Osteoblast (primary cell): ENCODE data around the gene AP4M1. TPM values are rescaled to one million over a fixed set of nuclear protein-coding genes. Genes with fewer than 3 reads are reported as not detected.

Experiments used
- DNase-seq: peaks from one replicate; pipeline ENCODE4 v3.0.0; 2011; ENCODE audit warnings: low spot score, mixed read lengths; ENCODE audit not compliant: insufficient read length; ENCODE audit errors: missing footprints
- H2AFZ ChIP-seq: 2 replicates; pipeline ENCODE4 v1.6.0; 2011; ENCODE audit warnings: mild to moderate bottlenecking, low read length
- H3K27ac ChIP-seq: 2 replicates; pipeline ENCODE4 v1.5.1; 2011; ENCODE audit warnings: mild to moderate bottlenecking, low read depth, low read length, moderate library complexity
- H3K27me3 ChIP-seq: 2 replicates; pipeline ENCODE4 v1.6.0; 2012; ENCODE audit warnings: mild to moderate bottlenecking, control low read depth, inconsistent platforms, low read length, moderate library complexity; ENCODE audit not compliant: insufficient read depth
- H3K36me3 ChIP-seq: 2 replicates; pipeline ENCODE4 v1.5.1; 2011; ENCODE audit warnings: mild to moderate bottlenecking, low read length, control low read depth, moderate library complexity; ENCODE audit not compliant: insufficient read depth
- H3K4me1 ChIP-seq: 2 replicates; pipeline ENCODE4 v1.5.1; 2011; ENCODE audit warnings: mild to moderate bottlenecking, low read length, control low read depth, moderate library complexity; ENCODE audit not compliant: insufficient read depth
- H3K4me2 ChIP-seq: 2 replicates; pipeline ENCODE4 v1.6.0; 2011; ENCODE audit warnings: mild to moderate bottlenecking, low read length; ENCODE audit not compliant: insufficient read depth
- H3K4me3 ChIP-seq: fragments of 200-600 bp; sonication (generic); 3 replicates; pipeline ENCODE4 v1.5.1; 2012; ENCODE audit warnings: mild to moderate bottlenecking, low read length, inconsistent platforms; ENCODE audit not compliant: insufficient read depth
- H3K79me2 ChIP-seq: 2 replicates; pipeline ENCODE4 v1.6.0; 2012; ENCODE audit warnings: mild to moderate bottlenecking, low read length, control low read depth, inconsistent platforms; ENCODE audit not compliant: insufficient read depth
- H3K9me3 ChIP-seq: 2 replicates; pipeline ENCODE4 v1.5.1; 2011; ENCODE audit warnings: low read depth, low read length, control low read depth
- H4K20me1 ChIP-seq: 2 replicates; pipeline ENCODE4 v1.6.0; 2012; ENCODE audit warnings: mild to moderate bottlenecking, low read length, control low read depth; ENCODE audit not compliant: insufficient read depth
- total RNA-seq: library from RNA; depleted of rRNA; stranded (reverse); fragments of >200 nt; gene quantifications from 2 replicates; pipeline ENCODE4 v1.2.3, GENCODE V29; 2012
- TF ChIP-seq, protein P1 (sequence below): IDR thresholded peaks from 2 replicates; pipeline ENCODE4 v1.5.1; 2011; ENCODE audit warnings: mild to moderate bottlenecking, low read depth, low read length, moderate library complexity; ENCODE audit errors: extremely low read depth

Gene AP4M1
- total RNA-seq, 1 donor, result 19.5 TPM

DNA sequence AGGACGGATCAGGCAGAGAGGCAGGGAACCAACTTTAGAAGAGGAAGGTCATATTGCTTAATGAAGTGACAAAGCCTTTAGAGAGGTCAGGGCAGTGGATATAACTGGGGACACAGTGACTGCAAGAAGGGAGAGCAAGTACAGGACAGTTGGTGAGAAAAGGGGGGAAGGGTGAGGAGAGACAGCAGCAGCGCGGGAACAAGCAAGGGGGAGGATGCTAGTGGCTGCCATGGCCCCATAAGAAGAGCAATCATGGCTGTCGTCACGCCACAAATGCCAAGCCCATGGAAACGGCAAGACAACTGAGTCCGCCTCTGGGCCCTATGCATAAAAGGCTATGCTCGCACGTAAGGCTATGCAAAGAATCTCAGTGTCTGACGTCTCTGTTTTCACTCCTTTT is 29.0 kb upstream of the AP4M1 start:
- H3K4me2 ChIP-seq, result no peak overlapping the region
- TF ChIP-seq, protein P1, sequence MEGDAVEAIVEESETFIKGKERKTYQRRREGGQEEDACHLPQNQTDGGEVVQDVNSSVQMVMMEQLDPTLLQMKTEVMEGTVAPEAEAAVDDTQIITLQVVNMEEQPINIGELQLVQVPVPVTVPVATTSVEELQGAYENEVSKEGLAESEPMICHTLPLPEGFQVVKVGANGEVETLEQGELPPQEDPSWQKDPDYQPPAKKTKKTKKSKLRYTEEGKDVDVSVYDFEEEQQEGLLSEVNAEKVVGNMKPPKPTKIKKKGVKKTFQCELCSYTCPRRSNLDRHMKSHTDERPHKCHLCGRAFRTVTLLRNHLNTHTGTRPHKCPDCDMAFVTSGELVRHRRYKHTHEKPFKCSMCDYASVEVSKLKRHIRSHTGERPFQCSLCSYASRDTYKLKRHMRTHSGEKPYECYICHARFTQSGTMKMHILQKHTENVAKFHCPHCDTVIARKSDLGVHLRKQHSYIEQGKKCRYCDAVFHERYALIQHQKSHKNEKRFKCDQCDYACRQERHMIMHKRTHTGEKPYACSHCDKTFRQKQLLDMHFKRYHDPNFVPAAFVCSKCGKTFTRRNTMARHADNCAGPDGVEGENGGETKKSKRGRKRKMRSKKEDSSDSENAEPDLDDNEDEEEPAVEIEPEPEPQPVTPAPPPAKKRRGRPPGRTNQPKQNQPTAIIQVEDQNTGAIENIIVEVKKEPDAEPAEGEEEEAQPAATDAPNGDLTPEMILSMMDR, result no peak
- H3K4me1 ChIP-seq, result no peaks in the 10 kb centered on the region
- H3K27me3 ChIP-seq, result no peaks in the 10 kb centered on the region
- H3K36me3 ChIP-seq, result peaks cover 79% of the 10 kb centered on the region
- peaks cover 37% of the 10 kb centered on the region for H3K9me3 ChIP-seq
- H2AFZ ChIP-seq, result no peak overlapping the region
- H3K79me2 ChIP-seq, result peaks cover 27% of the 10 kb centered on the region
- DNase-seq, result peak; percentile 13
- peaks cover 5% of the 10 kb centered on the region for H4K20me1 ChIP-seq
- no peak overlapping the region for H3K27ac ChIP-seq
- H3K4me3 ChIP-seq, result no peak overlapping the region

DNA sequence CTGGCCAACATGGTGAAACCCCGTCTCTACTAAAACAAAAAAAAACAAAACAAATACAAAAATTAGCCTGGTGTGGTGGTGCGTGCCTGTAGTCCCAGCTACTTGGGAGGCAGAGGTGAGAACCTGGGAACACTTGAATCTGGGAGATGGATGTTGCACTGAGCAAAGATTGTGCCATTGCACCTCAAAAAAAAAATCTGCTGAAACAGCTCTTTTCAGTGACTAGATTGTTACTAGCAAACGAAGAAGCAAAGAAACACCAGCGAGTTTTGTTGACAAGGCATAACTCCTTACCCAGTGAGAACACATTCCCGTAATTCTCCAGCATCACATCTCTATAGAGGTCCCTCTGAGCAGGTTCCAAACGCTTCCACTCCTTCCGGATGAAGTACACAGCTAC is 26.6 kb upstream of the AP4M1 start:
- peaks cover 50% of the 10 kb centered on the region for H3K79me2 ChIP-seq
- no peak overlapping the region for H3K4me2 ChIP-seq
- peaks cover 35% of the 10 kb centered on the region for H3K9me3 ChIP-seq
- no peak for DNase-seq
- no peak overlapping the region for H2AFZ ChIP-seq
- no peaks in the 10 kb centered on the region for H3K27me3 ChIP-seq
- H3K4me3 ChIP-seq, result no peak overlapping the region
- H3K36me3 ChIP-seq, result peaks cover 87% of the 10 kb centered on the region
- H3K4me1 ChIP-seq, result peaks cover 2% of the 10 kb centered on the region
- no peak overlapping the region for H3K27ac ChIP-seq
- TF ChIP-seq, protein P1, result no peak
- peaks cover 18% of the 10 kb centered on the region for H4K20me1 ChIP-seq

DNA sequence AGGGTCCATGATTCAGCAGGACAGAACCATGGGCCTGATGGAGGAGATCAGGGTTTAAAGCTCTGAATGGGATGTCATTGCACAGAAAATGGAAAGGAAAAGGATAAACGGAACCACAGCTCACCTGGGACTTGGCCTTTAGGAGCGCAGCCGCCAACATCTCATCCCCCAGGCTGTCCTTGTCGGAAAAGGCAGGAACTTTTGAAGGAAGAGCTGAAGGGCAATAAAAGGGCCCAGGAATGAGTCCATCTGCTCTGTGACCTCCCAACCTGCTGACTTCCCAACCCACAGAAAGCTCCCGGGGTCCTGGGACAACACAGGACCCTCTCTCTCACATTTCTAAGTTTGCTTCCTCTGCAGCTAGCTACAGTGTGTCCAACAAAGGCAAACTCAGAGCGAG is 26.0 kb upstream of the AP4M1 start:
- TF ChIP-seq, protein P1, result no peak
- Histone ChIP-seq H3K27ac (no peak overlapping the region), H3K36me3 (peaks cover 83% of the 10 kb centered on the region), H3K27me3 (no peaks in the 10 kb centered on the region), H3K4me2 (no peak overlapping the region), H3K79me2 (peaks cover 56% of the 10 kb centered on the region), H3K9me3 (peaks cover 29% of the 10 kb centered on the region), H3K4me1 (peaks cover 7% of the 10 kb centered on the region), H4K20me1 (peaks cover 22% of the 10 kb centered on the region), H2AFZ (no peak overlapping the region), H3K4me3 (no peak overlapping the region)
- no peak for DNase-seq

DNA sequence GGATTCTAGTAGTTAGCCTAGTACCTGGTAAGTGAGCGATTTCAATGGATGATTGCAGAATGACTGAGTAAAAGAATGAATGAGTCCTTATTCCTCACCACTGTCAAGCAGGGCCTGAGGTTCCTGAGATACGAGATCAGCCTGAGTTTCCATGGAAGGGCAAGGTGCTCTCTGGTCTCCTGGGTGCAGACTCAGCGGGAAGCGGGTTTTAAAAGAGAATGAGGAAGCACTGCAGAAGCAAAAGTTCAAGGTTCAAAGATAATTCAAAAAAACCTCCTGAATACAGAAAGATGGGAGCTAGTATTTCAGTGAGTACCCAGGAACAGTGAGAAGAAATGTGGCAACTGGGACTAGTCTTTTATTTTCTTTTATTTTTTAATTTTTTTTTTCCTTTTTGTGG is 24.2 kb upstream of the AP4M1 start:
- TF ChIP-seq, protein P1, result no peak
- H3K9me3 ChIP-seq, result peaks cover 11% of the 10 kb centered on the region

More for the DNA sequence above, 24.2 kb upstream of the AP4M1 start:
- no peak overlapping the region for H3K4me2 ChIP-seq
- peaks cover 68% of the 10 kb centered on the region for H3K79me2 ChIP-seq
- H4K20me1 ChIP-seq, result peaks cover 21% of the 10 kb centered on the region
- H3K4me3 ChIP-seq, result no peak overlapping the region
- H3K27ac ChIP-seq, result no peak overlapping the region
- no peak overlapping the region for H2AFZ ChIP-seq
- H3K4me1 ChIP-seq, result peaks cover 14% of the 10 kb centered on the region
- no peak for DNase-seq
- H3K27me3 ChIP-seq, result no peaks in the 10 kb centered on the region
- peaks cover 65% of the 10 kb centered on the region for H3K36me3 ChIP-seq
